Left forelimb (tissue), 1 donor: ENCODE measurements around the gene PRKG1.

Experiments used
- DNase-seq: peaks from one replicate; pipeline ENCODE4 v3.0.0-alpha.2; 2018; ENCODE audit warnings: low spot score

Gene PRKG1

GRCh38 chr10:51763746-51764145, 689.5 kb downstream of the PRKG1 start:
- no peak for DNase-seq

GRCh38 chr10:51765284-51765971, 691.1 kb downstream of the PRKG1 start:
- no peak for DNase-seq

GRCh38 chr10:51766423-51767102, 692.3 kb downstream of the PRKG1 start:
- DNase-seq: no peak

GRCh38 chr10:51767103-51767763, 692.9 kb downstream of the PRKG1 start:
- no peak for DNase-seq

- no peak for DNase-seq
Measured at GRCh38 chr10:51768886-51769465, 694.7 kb downstream of the PRKG1 start.

- DNase-seq: no peak
Measured at GRCh38 chr10:51770709-51771108, 696.4 kb downstream of the PRKG1 start.

- DNase-seq: no peak
Measured at GRCh38 chr10:51772387-51772786, 698.1 kb downstream of the PRKG1 start.

GRCh38 chr10:51773681-51774080, 699.4 kb downstream of the PRKG1 start:
- no peak for DNase-seq

GRCh38 chr10:51783941-51784340, 709.7 kb downstream of the PRKG1 start:
- no peak for DNase-seq

- no peak for DNase-seq
Measured at GRCh38 chr10:51786016-51786683, 711.9 kb downstream of the PRKG1 start.

GRCh38 chr10:51786684-51787035, 712.4 kb downstream of the PRKG1 start:
- DNase-seq: no peak

GRCh38 chr10:51788273-51788672, 714.0 kb downstream of the PRKG1 start:
- DNase-seq: no peak

- no peak for DNase-seq
Measured at GRCh38 chr10:51789118-51789517, 714.8 kb downstream of the PRKG1 start.

GRCh38 chr10:51789903-51790302, 715.6 kb downstream of the PRKG1 start:
- DNase-seq: no peak

- DNase-seq: no peak
Measured at GRCh38 chr10:51792678-51793077, 718.4 kb downstream of the PRKG1 start.

GRCh38 chr10:51800121-51800520, 725.8 kb downstream of the PRKG1 start:
- no peak for DNase-seq

- no peak for DNase-seq
Measured at GRCh38 chr10:51800725-51801424, 726.6 kb downstream of the PRKG1 start.

- DNase-seq: no peak
Measured at GRCh38 chr10:51802030-51802429, 727.7 kb downstream of the PRKG1 start.

- no peak for DNase-seq
Measured at GRCh38 chr10:51804866-51805265, 730.6 kb downstream of the PRKG1 start.

GRCh38 chr10:51806079-51806835, 732.0 kb downstream of the PRKG1 start:
- DNase-seq: no peak

- DNase-seq: no peak
Measured at GRCh38 chr10:51808187-51808586, 733.9 kb downstream of the PRKG1 start.
